Stimulated activated CD4-positive, alpha-beta T cell treated with anti-CD3 and anti-CD28 coated beads, TNF-alpha, amount 100 ng/mL, for 1 hour (primary cell): Measurements from ENCODE around the gene CCDC6.
"Not testable (repeated sequence)": the region's sequence is repeated elsewhere in the genome, so short reads cannot be mapped to it uniquely, and the experiment has no call there.

Experiments
- DNase-seq, 3 donors: peaks; one replicate each; pipeline ENCODE4 v3.0.0-alpha.2; 2020; ENCODE audit warnings: low read depth in 3 of 3, low spot score in 1 of 3

The CCDC6 gene

DNA sequence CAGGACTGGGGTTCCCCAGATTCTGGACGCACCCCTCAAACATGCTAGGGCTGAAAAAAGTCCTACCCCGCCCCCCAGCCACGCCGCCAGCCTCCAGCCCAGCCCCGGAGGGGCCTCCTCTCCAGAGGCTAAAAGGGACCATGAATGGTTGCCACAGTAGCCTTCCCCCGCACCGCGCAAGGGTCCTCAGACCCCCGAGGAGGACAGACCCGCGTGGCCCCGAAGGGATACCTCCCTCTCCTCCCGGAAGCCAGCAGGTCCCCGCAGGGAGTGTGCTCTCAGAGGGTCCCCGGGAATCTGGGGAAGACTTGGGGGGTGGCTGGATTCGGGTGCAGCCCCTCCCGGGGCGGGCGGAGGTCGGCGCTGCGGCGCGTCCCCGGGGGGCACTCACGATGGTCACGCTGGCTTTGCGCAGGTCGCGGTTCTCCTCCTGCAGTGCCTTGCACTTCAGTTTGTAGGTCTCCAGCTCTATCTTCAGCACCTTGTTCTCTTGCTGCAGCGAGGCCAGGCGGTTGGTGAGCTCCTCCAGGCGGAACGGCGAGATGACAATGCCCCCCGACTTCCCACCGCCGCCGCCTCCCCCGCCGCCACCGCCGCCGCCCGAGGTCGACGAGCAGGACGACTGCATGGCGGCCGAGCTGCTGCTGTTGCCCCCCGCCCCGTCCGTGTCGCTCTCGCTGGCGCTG, 482 bp downstream of the CCDC6 start:
- peak in 1 of 3 donors; percentile 10 for DNase-seq

DNA sequence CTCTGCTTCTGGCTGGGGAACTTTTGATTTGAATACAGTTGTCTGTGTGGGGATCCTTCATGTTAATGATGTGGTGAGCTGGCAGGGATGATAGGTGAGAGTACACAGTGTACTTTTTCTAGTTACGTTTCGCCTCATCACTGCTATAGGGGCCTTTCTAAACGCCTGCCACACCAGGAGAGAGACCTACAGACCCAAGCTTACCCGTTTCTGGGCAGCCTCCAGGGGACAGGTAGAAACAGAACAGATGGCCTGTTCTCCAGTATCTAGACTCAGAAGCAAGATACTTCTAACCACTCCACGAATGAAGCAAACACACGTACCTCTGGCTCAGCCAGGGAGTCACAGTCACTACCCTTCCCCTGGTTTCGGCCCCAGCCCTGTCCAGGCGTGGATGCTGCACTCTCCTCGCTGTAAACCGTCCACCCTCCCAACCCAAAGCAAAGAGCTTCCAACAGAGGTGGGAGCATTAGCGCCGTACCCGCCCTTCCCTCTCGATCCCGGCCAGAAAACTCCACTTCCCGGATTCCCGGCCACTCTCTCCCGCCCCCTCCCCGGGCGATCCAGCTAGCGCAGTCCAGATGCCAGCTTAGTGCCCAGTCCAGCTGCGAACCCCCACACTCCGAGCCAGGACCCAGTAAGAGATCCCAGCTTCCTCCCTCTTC, 1.2 kb downstream of the CCDC6 start:
- DNase-seq = peak in 1 of 3 donors; percentile 14

DNA sequence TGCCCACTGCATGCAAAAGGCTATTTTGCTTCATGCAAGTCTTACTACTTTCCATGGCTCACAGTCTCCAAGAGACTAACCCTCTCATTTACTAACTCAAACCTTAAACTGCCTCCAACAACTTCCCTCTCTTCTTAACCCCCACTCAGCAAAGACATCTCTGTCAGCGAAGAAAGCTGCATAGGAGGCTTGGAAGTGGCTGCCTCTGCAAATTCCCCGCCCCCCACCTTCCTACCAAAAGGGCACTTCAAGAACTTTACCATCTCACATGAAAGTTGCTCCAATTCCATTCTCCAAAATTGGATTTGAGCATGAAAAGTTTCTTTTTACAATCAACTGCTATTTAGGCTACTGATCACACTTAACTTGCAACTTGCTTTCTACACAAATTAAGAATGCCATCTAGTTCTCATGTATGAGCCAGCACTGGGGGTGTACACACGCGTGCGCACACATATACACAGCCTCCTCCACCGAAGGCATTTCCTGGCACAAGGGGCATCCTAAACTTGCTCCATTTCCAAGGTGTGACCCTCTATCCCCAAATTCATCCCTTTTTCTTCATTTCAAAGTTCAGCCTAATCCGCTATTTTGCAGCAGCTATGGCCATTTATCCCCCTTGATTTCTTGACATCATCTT, 1.8 kb downstream of the CCDC6 start:
- no peak for DNase-seq

DNA sequence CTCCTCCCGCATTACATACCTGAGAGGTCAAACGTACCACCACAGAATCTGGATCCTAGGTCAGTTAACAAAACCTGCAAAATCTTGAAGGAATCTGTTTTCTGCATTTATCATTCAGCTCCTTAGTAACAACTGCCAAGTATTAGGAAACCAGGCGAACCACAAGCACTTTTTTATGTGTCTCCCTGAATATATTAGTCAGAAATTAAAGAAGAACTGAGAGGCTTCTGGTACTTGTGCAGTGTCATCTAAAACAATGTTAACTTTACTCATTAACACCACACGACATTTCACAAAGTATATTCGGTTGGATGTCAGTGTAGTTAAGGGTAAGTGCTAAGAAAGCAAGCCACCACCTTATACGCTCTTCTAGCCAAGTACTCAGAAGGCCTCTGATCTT, 2.5 kb downstream of the CCDC6 start:
- no peak for DNase-seq

DNA sequence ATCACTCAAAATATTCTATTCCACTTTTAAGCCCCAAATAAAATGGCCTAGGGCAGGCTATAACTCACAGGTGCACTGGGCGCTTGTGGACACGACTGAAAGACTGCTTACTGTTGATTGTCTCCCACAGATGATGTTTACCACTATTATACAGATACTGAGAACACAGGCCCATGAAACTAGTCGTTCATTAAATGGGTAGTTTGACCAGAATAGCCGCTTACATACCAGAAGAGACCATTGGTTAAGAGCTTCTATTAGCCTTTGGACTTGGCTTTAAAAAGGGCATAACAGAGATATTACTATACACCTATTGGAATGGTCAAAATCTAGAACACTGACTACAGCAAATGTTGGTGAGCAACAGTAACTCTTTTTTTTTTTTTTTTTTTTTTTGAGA, 4.3 kb downstream of the CCDC6 start:
- no peak for DNase-seq

DNA sequence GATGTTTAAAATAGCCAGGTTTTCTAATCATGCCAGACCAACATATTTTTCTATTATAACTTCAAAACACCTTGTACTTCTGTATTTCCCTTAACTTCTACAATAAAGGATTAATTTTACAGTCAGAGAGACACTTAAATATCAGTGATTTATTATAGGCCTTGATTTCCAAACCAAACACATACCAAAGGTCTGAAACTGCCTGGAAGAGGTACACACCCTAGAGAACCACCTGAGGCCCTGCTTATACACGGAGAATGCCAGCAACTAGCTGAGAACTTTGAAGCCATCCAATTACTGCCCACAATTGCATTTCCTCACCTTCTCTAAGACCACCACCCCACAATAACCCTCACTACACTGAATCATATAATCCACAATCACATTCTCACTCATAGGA, 4.9 kb downstream of the CCDC6 start:
- DNase-seq = no peak

DNA sequence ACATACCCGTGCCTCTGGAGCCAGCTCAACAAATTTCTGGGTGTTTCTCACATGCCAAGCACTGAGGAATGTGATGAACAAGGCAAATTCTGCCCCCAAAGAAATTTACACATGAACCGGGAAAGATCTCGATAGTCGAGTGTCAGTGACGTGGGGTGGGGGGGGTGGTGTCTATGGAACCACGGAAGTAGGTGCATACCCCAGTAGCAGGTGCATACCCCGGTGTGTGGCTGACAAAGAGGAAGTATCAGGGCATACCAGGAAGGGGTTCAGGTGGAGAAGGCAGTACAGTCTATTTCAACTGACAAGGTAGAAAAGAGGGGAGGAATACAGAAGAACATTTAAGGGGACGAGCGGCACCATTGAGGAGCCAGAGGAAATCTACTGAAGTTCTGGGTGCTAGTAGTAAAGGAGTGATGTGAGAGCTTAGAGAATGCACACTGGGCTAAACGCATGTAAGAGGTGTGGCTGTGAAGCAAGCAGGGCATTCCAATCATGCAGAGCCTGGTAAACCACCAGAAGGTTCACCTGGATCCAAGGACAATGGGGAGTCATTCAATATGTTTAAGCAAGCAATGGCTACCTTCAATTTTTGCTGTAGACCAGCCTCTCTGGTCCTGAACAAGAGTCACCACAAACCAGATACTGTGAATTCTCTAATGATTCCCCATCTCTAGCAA, 6.2 kb downstream of the CCDC6 start:
- no peak for DNase-seq

DNA sequence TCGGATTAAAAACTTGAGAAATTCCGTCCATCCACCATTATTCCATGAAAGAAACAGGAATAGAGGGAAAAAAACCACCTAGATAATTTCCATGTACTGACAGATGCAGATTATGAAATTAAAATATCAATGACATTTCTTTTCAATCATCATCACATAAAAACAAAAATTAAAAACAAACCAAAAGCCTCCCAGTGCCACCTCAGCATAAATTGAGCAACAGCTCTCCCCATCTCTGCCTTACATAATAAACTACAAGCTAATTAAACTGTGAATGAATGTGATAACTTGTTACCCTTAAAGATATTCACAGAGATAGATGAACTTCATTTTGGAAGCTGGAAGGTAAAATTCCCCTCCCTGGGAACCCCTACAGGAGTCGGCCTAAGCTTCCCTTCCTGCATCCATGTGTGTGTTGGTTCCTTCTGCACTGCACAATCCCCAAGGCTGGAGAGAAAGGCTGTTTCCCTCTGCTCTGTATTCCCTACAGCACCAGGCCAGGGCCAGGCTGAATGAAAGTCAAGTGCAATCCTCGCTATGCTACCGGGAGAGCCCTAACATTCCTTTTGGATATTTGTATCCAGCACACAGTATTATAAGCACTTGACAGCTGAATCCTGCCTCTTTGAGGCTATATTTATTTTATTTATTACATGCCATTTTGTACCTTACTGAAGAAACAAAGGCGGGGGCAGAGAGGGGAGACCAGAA, 8.1 kb downstream of the CCDC6 start:
- no peak for DNase-seq

DNA sequence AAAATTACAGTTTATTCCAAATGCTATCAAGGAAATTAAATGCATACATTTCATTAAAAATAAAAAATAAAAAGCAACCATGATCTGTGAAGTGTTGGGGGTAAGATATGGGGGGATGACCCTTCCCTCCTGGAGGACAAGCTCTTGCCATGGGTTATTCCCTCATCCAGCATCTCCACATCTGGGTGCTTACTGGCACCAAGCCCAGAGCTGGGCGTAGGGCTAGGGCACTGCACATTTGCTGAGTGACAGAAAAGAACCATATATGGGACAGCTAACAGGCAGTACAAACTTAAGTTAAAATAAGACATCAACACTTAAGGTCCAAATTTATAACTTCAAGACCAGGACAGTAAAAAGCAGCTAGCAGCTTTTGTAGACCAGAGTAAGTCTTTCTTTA, 10.2 kb downstream of the CCDC6 start:
- DNase-seq = no peak

DNA sequence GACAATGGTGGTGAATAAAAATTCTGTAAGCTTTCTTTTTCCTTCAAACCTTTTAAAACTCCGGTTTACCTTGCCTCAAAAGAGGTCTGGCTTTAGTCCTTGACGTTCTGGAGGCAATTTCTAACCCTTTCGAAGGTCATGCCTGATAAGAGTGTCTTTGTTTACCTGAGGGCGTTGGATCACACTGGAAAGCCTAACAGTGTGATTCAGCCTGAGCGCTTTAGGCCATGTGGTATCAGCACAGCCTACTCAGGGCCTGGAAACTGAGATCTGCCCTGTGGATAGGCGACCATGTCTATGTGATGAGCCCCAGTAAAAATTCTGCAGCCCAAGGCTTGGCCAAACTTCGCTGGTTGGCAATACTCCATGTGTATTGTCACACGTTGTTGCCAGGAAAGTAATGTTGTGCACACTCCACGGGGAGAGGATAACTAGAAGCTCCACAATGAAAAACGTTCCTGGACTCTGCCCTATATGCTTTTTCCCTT, 10.7 kb downstream of the CCDC6 start:
- no peak for DNase-seq

DNA sequence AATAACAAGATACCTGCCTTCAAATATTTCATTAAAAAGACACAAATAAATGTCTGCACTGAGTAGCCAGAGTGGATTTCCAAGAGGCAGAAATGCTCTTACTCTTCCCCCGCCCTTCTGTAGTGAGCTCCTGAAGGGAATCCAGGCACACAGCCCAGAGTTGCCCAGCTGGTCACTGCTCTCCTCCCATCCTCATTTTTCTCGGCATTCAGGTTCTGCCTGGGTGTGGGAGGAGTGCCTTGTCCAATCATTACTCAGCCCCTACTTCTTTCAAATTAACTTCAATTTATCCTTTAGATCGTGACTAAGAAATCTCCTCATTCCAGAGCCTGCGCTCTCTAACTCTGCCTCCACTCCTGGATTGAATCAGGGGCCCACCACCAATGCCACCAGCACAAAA, 12.2 kb downstream of the CCDC6 start:
- DNase-seq = no peak

DNA sequence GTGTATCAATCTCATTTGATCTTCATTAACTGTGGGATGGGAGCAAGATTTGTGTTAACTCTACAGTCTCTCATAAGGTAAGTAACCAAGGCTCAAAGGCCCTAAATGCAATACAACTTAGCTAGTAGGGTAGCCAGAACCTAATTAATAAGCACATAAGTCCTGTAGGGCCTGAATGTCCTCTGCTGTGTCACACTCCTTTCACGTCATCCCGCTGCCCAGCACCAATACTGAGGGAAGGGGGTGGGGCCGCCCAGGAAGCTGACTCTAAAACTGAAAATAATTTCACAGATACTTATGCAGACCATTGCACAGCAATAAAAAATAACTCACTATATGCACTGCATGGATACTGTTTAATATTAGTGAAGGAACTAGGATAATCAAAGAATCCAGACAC, 13.7 kb downstream of the CCDC6 start:
- no peak for DNase-seq

DNA sequence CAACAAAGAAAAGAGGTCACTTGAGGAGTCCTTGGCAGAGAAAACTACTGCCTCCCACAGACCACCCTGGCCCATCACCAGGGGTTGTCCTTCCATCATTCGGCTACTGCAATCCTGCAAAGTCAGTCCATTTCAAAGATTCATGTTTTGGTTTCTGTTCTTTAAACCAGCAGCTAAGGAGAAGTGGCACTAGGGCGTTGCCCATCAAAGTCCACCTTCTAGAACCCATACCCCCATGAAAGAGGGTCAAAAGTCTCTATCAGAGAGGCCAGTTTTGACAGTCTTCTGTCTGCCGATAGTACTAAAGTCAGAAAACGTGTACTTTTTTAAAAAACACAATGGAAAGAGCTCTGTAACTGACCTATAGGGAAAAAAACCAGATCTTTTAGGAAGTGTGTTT, 14.4 kb downstream of the CCDC6 start:
- DNase-seq = no peak

DNA sequence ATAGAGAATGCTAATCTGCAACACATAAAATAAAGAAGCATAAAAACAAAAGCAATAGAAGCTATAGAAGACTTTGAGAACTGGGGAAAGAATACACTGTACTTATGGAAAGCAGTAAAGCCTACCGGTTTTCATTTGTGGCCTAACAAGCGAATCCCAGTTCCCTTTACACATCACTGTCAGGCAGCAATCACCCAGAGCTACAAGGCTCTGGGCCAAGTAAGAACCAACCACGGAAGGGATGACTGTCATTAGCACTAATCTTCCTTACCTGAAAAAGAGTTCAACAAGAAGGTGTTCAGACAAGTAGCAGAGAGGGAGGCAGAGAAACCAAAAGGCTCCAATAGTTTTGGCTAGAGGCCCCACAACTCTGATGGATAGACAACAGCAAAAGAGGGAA, 15.0 kb downstream of the CCDC6 start:
- DNase-seq = no peak

DNA sequence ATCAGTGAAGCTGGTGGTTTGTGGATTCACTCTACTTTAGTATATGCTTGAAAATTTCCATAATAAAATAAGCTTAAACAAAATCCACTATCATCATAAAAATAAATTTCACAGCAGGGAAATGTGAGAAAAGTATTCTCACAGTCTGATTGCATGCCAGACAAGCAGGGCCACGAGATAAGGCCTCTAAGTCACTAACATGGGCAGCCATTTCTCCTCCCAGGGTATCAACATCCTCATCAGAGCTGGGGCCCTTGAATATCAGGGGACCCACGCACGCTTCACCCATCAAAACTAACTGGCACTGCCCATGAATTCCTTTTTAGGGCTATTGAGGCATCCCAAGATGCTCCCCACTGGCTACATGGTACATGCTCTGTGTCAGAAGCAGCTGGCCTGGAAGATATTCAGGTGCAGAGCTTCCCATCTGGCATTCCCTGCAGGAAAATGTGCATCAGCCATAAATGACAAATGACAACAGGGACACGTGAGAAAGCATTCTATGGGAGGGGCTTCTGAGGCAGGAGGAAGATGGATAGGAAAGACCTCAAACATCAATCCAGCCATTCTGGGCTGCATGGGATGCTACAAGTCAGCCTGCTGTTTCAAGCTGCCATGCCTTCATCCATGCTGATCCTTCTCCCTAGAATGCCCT, 17.4 kb downstream of the CCDC6 start:
- DNase-seq = no peak

DNA sequence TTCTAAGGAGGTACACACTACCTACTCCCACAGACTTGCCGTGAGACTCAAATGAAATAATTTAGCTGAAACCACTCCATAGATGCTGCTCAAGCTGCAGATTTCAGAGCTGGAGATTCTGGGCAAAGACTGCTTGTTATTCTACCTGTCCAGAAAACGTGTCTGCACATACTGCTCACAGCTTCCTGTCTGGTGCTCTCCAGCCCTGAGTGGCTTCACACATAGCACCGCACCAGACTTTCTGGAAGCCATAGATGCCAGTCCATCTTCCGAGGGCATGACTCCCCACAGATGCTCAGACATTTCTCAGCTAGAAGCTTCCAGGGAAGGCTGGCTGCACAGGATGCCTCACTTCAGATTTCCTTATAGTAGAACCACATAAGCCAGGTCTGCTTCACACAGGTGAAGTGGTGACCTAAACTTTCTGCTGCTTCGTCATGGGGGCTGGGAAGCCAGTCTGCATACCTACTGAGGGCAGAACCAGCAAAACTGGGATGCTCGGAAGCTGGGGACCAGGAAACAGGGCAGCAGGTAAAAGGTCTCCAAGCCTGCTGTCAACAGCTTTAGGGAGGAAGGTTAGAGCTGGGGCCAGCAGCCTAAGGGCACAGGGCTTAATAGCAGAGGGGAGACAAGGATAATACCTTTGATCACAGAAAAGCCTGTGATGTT, 18.2 kb downstream of the CCDC6 start:
- no peak for DNase-seq

DNA sequence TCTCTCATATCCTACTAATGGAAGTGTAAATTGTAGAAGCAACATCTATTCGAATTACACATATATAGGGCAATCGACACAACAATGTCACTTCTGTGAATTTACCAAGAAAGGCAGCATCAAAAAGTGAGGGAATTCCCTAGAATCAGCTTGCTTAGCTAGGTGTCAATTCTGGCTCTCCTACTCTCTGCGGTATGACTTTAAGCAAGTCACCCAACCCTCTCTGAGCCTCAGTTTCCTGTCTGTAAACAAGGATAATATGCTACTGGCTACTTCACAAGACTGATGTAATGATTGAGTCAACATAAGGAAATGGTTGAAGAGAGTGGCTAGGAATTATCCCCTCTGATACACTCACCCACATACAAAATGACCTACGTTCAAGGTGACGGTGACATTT, 19.4 kb downstream of the CCDC6 start:
- DNase-seq = no peak

DNA sequence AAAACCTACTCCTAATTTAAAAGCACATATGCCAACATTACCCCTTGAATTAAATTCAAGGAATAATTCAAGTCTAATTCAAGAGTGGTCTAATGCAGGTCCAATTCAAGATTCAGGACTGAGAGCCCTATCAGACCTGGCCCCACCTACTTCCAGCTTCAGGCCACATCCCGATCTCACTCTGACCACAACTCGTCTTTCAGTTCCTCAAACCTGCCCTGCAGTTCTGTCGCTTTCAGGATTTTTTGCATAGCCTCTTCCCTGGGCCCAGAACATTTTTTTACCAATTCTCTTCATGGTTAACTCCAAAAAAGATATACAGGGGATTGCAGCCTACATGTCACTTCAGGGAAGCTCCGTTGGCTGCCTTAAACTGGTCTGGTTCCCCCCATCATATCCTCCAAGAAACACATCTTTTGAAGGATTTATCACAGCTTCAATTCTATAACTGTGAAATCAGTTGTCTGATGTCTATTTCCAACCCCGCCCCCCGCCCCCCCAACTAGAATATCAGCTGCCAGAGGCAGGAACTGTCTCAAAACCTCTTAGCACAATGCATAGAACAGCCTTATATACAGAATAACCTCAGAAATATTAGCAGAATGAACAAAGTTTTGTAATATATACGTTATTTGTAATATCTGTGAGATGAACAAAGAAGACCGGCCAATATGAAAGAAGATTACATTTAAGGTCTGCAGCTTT, 20.8 kb downstream of the CCDC6 start:
- DNase-seq = no peak

DNA sequence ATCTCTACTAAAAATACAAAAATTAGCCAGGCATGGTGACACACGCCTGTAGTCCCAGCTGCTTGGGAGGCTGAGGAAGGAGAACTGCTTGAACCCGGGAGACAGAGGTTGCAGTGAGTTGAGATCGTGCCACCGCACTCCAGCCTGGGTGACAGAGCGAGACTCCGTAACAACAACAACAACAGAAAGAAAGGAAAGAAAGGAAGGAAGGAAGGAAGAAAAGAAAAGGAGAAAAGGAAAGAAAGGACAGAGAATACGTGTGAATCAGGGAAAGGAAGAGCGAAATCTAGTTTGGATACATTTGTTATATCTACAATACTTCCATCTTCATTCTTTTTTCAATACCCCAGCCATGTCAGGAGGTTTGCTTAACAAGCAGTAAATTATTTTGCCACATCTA, 21.5 kb downstream of the CCDC6 start:
- not testable (repeated sequence) for DNase-seq

DNA sequence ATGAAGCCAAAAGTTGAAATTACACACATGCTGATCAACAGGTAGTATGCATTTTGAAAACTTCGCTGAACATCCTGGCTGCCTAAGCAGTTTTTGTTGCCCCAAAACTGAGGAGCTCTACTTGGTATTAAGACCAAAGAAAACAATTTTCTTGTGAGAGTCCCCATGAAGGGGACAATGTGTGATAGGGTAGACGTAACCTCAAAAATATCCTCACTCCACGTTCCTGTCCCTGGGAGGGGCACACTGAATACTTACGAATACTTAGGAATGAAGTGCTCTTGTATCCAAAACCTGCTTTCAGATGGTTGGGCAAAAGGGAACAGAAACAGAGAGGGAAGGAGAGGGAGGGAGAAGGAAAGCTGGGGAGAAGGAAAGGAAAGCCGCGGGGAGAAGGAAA, 24.7 kb downstream of the CCDC6 start:
- no peak for DNase-seq
